ENCODE measurements around the gene EFTUD2. TPM values are rescaled to one million over a fixed set of nuclear protein-coding genes. Genes with fewer than 3 reads are reported as not detected.
"Not testable (repeated sequence)": the region's sequence is repeated elsewhere in the genome, so short reads cannot be mapped to it uniquely, and the experiment has no call there.

Gene EFTUD2
- total RNA-seq (2014; rRNA removed; shearing (Covaris generic)) (63.7 and 71.2 TPM in 2 replicates), polyA plus RNA-seq (2016; fragmentation: Nextera tagmentation; extraction: Ambion mirVana) (60.1 and 60.4 TPM in 2 replicates)

DNA sequence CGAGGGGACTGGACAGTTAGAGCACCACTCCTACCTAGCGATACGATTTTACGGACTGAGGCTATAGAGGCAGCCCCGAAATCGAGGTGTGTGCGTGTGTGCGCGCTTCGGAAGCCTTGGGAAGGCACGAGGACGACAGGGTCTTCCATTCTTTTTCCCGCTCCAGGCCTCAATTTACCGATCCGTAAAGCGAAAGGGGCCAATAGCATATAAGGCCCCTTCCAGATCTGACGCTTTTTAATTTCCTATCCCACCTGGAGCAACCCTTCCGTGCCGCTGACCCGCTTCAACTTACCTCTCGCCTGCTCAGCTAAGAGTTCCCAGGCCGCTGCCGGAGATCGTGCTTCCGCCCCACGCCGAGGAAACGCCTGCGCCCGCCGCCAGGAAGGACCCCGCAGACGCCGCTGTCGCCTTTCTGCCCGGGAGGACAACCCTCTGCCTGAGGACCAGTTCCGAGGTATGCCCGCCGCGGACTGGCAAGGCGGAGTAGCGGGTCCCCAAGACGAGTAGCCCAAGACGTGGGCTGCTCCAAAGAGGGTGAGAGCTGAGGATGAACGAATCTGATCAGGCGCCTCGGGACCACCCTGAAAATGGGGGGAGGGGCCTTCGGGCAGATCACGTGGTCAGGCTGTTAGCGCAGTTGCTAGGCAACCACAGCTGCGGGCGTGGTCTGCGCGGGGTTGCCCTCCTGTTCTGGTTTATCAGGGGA, at the start of gene EFTUD2:
Gene EFTUD2 (minus strand): TSS at position 372 of the 709 bp plus-strand sequence. CDS start 4,924 bp downstream, outside the sequence.
- Histone ChIP-seq H4K20me1 (ENCODE audit: insufficient read depth) (peaks cover 7% of the 10 kb centered on the region; the same call in 1 of the 2 replicates), H3K36me3 (ENCODE audit: low read depth) (peaks cover 3% of the 10 kb centered on the region; the same call in 1 of the 2 replicates), H3K4me1 (ENCODE audit: insufficient read depth) (peaks cover 32% of the 10 kb centered on the region), H3K9ac (peak within 1 kb of the TSS; percentile 95), H3K27ac (peak within 1 kb of the TSS; percentile 93), H3F3A (ENCODE audit: insufficient read depth) (peaks cover 18% of the 10 kb centered on the region), H2AFZ (peak within 1 kb of the TSS; percentile 91), H3K4me2 (ENCODE audit: unreplicated experiment) (peak within 1 kb of the TSS; percentile 92), H3K9me2 (ENCODE audit: insufficient read depth) (no peaks in the 10 kb centered on the region), H3K27me3 (replicated peaks; ENCODE audit: insufficient read depth) (no peaks in the 10 kb centered on the region), H3K79me2 (ENCODE audit: insufficient read depth) (peaks cover 49% of the 10 kb centered on the region), H3K4me3 (peak within 1 kb of the TSS; percentile 97), H3K9me3 (ENCODE audit: low read depth) (no peaks in the 10 kb centered on the region)
- 1% methylated on average over 49 to 54 of the region's 54 CpGs for WGBS, 2 experiments (ENCODE audit: low coverage in 1 of 2, low lambda C conversion rate in 2 of 2, missing lambda C conversion rate in 2 of 2)
- peak; percentile 95 for DNase-seq
- TF ChIP-seq EZH2phosphoT487 (IDR thresholded peaks at IDR 0.05; ENCODE audit: insufficient read depth, low read depth): no peak
- no peak for TF ChIP-seq EZH2 (IDR thresholded peaks at IDR 0.05; ENCODE audit: insufficient read depth, poor library complexity, severe bottlenecking)
- in situ Hi-C loops (cut with MboI): no loop called here

DNA sequence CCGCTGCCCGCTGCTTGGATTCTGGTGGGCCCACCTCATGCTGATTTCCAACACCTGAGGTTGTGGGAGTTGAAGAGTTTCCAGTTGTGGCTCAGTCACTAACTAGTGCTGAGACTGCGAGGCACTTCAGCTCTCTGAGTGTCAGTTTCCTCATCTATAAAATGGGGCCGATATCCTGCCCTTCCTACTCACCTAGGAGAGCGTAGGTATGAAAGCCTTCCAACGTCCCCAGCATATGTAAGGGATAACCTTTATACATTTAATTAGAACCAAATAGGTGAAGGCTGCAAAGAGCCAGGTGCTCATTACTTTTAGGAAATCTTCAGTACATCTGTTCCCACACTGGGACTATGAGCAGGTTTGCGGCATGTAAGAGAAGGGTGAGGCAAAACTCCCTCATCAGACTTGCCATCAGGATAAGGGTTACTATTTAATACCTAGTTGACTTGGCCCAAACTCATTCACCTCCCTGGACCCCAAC, 49.1 kb upstream of the EFTUD2 start:
- in situ Hi-C loops (cut with MboI): no loop called here
- H3F3A ChIP-seq (ENCODE audit: insufficient read depth): no peaks in the 10 kb centered on the region
- 57% methylated on average over 7 of the region's 7 CpGs for WGBS, 2 experiments (ENCODE audit: low coverage in 1 of 2, low lambda C conversion rate in 2 of 2, missing lambda C conversion rate in 2 of 2)
- no peaks in the 10 kb centered on the region for H3K9me2 ChIP-seq (ENCODE audit: insufficient read depth)
- TF ChIP-seq EZH2phosphoT487 (IDR thresholded peaks at IDR 0.05; ENCODE audit: insufficient read depth, low read depth): no peak
- TF ChIP-seq EZH2 (IDR thresholded peaks at IDR 0.05; ENCODE audit: insufficient read depth, poor library complexity, severe bottlenecking): no peak
- DNase-seq: no peak
- H4K20me1 ChIP-seq (ENCODE audit: insufficient read depth): no peaks in the 10 kb centered on the region
- no peaks in the 10 kb centered on the region for H3K27me3 ChIP-seq (replicated peaks; ENCODE audit: insufficient read depth)
- peak overlapping the region; percentile 52; the same call in 1 of the 2 replicates for H3K27ac ChIP-seq
- H3K4me2 ChIP-seq (ENCODE audit: unreplicated experiment): peak overlapping the region; percentile 89
- no peaks in the 10 kb centered on the region for H3K9me3 ChIP-seq (ENCODE audit: low read depth)
- no peaks in the 10 kb centered on the region for H3K36me3 ChIP-seq (ENCODE audit: low read depth)
- peak overlapping the region; percentile 93 for H2AFZ ChIP-seq
- H3K4me3 ChIP-seq: peak overlapping the region; percentile 84
- no peaks in the 10 kb centered on the region for H3K4me1 ChIP-seq (ENCODE audit: insufficient read depth)
- H3K79me2 ChIP-seq (ENCODE audit: insufficient read depth): peaks cover 42% of the 10 kb centered on the region
- H3K9ac ChIP-seq: peak overlapping the region; percentile 76

DNA sequence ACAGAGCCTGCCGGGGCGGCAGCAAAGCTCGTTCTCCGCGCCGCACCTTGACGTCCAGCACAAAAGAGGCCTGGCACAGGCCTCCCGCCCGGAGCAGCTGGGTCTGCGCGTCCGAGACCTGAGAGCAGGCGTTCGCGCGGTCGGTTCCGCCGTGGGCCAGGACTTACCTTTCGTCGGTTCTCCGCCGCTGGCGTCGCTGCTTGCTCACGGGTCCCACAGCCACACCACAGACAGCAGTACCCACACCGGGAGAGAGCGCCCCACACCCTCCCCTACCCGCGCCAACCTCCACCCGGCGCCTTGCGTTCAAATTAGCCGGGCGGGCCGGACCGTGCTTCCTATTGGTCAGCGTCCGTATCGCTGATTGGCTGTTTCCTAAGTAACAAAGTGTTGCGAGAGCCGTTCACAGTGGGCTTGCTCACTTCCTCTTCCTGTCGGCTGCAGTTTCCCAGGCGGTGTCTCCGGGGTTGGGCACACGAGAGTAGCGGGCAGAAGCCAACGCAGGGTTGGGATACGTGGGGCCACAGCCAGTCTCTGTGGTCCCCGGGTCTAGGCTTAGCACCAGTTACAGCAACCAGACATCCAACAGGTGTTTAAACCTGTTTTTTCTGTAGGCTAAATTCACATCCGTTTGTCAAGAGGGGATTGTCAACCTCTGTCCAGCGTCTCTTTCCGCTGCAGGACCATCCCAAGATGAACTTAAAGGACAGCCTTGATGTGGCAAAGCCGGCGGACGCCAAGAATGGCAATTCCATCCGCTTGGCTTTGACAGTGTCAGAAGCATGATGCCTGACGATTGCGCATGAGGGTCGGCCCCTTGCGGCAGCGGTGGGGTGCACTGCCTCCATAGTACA, 48.4 kb upstream of the EFTUD2 start, which contains the start of gene KIF18B:
Gene KIF18B (minus strand): TSS at position 313 of the 854 bp plus-strand sequence. CDS start 11,429 bp downstream, outside the sequence.
- Histone ChIP-seq H3K9me3 (ENCODE audit: low read depth) (no peaks in the 10 kb centered on the region), H3K9me2 (ENCODE audit: insufficient read depth) (no peaks in the 10 kb centered on the region), H3K27me3 (replicated peaks; ENCODE audit: insufficient read depth) (no peaks in the 10 kb centered on the region), H3K79me2 (ENCODE audit: insufficient read depth) (peaks cover 48% of the 10 kb centered on the region), H3K36me3 (ENCODE audit: low read depth) (no peaks in the 10 kb centered on the region), H3K27ac (peak within 1 kb of the TSS; percentile 52), H3F3A (ENCODE audit: insufficient read depth) (no peaks in the 10 kb centered on the region), H2AFZ (peak within 1 kb of the TSS; percentile 93), H3K4me2 (ENCODE audit: unreplicated experiment) (peak within 1 kb of the TSS; percentile 89), H3K9ac (peak within 1 kb of the TSS; percentile 76), H4K20me1 (ENCODE audit: insufficient read depth) (no peaks in the 10 kb centered on the region), H3K4me3 (peak within 1 kb of the TSS; percentile 84), H3K4me1 (ENCODE audit: insufficient read depth) (no peaks in the 10 kb centered on the region)
- DNase-seq: peak; percentile 98
- in situ Hi-C loops (cut with MboI): no loop called here
- TF ChIP-seq EZH2phosphoT487 (IDR thresholded peaks at IDR 0.05; ENCODE audit: insufficient read depth, low read depth) (no peak), EZH2 (IDR thresholded peaks at IDR 0.05; ENCODE audit: insufficient read depth, poor library complexity, severe bottlenecking) (no peak)
- 2 to 3% methylated on average over 52 of the region's 62 CpGs for WGBS, 2 experiments (ENCODE audit: low coverage in 1 of 2, low lambda C conversion rate in 2 of 2, missing lambda C conversion rate in 2 of 2)

DNA sequence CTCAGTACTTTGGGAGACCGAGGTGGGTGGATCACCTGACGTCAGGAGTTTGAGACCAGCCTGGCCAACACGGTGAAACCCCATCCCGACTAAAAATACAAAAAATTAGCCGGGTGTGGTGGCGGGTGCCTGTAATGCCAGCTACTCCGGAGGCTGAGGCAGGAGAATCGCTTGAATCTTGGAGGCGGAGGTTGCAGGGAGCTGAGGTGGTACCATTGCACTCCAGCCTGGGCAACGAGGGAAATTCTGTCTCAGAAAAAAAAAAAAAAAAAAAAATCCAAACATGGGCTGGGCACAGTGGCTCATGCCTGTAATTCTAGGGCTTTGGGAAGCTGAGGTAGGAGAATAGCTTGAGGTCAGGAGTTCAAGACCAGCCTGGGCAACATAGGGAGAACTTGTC, 46.4 kb upstream of the EFTUD2 start:
- H3K9me2 ChIP-seq (ENCODE audit: insufficient read depth); H3K9me3 ChIP-seq (ENCODE audit: low read depth): not testable (repeated sequence)

More for the DNA sequence above, 46.4 kb upstream of the EFTUD2 start:
- 89 to 92% methylated on average over 10 of the region's 10 CpGs for WGBS, 2 experiments (ENCODE audit: low coverage in 1 of 2, low lambda C conversion rate in 2 of 2, missing lambda C conversion rate in 2 of 2)
- H3K27me3 ChIP-seq (replicated peaks; ENCODE audit: insufficient read depth); H3K4me1 ChIP-seq (ENCODE audit: insufficient read depth); H3K27ac ChIP-seq; H3K4me2 ChIP-seq (ENCODE audit: unreplicated experiment); H4K20me1 ChIP-seq (ENCODE audit: insufficient read depth); H3F3A ChIP-seq (ENCODE audit: insufficient read depth); in situ Hi-C loops (cut with MboI); H3K36me3 ChIP-seq (ENCODE audit: low read depth); DNase-seq; H3K9ac ChIP-seq: not testable (repeated sequence)
- peaks cover 67% of the 10 kb centered on the region for H3K79me2 ChIP-seq (ENCODE audit: insufficient read depth)
- H3K4me3 ChIP-seq: peak overlapping the region; percentile 84
- peak overlapping the region; percentile 93; the same call in 1 of the 2 replicates for H2AFZ ChIP-seq

All from GM23248 (cell line).